Endothelial cell of umbilical vein (primary cell): Measurements from ENCODE around the gene SBF1. TPM values are rescaled to one million over a fixed set of nuclear protein-coding genes. Genes with fewer than 3 reads are reported as not detected.

ENCODE experiments used
- BruUV-seq: library from RNA; stranded (reverse); fragments of 400-500 nt; replicated peaks from 2 replicates; lab custom pipeline; 2021; lab: Mats Ljungman, UMichigan
- CTCF ChIA-PET: fragments of 300-600, 350-600 bp; sonication (Branson Sonifier 250); formaldehyde crosslinking; loops from one replicate; lab custom pipeline; 2021; ENCODE audit warnings: antibody characterized with exemption, inconsistent platforms; lab: Charles Lee
- POLR2A ChIA-PET: fragments of 300-600, 350-600 bp; sonication (Branson Sonifier 250); formaldehyde crosslinking; loops from one replicate; lab custom pipeline; 2021; ENCODE audit warnings: antibody characterized with exemption, inconsistent platforms; lab: Charles Lee
- DNase-seq: peaks from one replicate; pipeline ENCODE4 v3.0.0-alpha.2; 2011; ENCODE audit warnings: low read depth, low spot score
- FAIRE-seq: peaks from 2 replicates; lab custom pipeline; 2011; peaks lifted over from hg19 to GRCh38; lab: Jason Lieb, UNC
- H2AFZ ChIP-seq: 2 replicates; pipeline ENCODE4 v1.6.0; 2012; ENCODE audit warnings: low read depth, low read length, control low read depth, inconsistent platforms
- H3K27ac ChIP-seq: 2 replicates; pipeline ENCODE4 v1.5.1; 2011; ENCODE audit warnings: low read depth, mild to moderate bottlenecking, control low read depth, low read length, moderate library complexity; ENCODE audit not compliant: insufficient read depth
- H3K27me3 ChIP-seq, 2 experiments: 2 replicates each; pipeline versions ENCODE4 v1.6.0 to v1.6.1; 2011; ENCODE audit warnings: low read length in 2 of 2, mixed read lengths in 1 of 2; ENCODE audit not compliant: control insufficient read depth in 2 of 2, insufficient read depth in 2 of 2
- H3K36me3 ChIP-seq, 2 experiments: 2 replicates in 1 of 2; 3 replicates in 1 of 2; pipeline ENCODE4 v1.5.1; 2011; ENCODE audit warnings: low read length in 2 of 2, mild to moderate bottlenecking in 1 of 2, moderate library complexity in 1 of 2; ENCODE audit not compliant: control insufficient read depth in 2 of 2, insufficient read depth in 2 of 2; ENCODE audit errors: extremely low read depth in 1 of 2
- H3K4me1 ChIP-seq: 3 replicates; pipeline ENCODE4 v1.5.1; 2011; ENCODE audit warnings: mild to moderate bottlenecking, low read length; ENCODE audit not compliant: control insufficient read depth, insufficient read depth; ENCODE audit errors: extremely low read depth
- H3K4me2 ChIP-seq: 2 replicates; pipeline ENCODE4 v1.6.1; 2011; ENCODE audit warnings: low read length, control low read depth, mixed read lengths; ENCODE audit not compliant: insufficient read depth
- H3K4me3 ChIP-seq, 3 experiments: fragments of 200-600 bp in 1 of 3; sonication (generic), shearing (Covaris generic) in 1 of 3; replicated peaks in 1 of 3; 2 replicates each; pipeline ENCODE4 v1.5.1; 2011 to 2016; ENCODE audit warnings: control low read depth in 3 of 3, low read length in 3 of 3, mild to moderate bottlenecking in 2 of 3, inconsistent platforms in 1 of 3, low read depth in 1 of 3, moderate library complexity in 1 of 3; ENCODE audit not compliant: insufficient read depth in 1 of 3
- H3K79me2 ChIP-seq: 2 replicates; pipeline ENCODE4 v1.6.0; 2012; ENCODE audit warnings: low read length, inconsistent platforms; ENCODE audit not compliant: control insufficient read depth, insufficient read depth
- H3K9ac ChIP-seq: replicated peaks from 2 replicates; pipeline ENCODE3; 2011; ENCODE audit warnings: low read length, control low read depth; ENCODE audit not compliant: insufficient read depth; ENCODE audit errors: extremely low read depth
- H3K9me1 ChIP-seq: replicated peaks from 3 replicates; pipeline ENCODE4 v1.6.0; 2011; ENCODE audit warnings: mild to moderate bottlenecking, low read length; ENCODE audit not compliant: control insufficient read depth, insufficient read depth; ENCODE audit errors: extremely low read depth
- H3K9me3 ChIP-seq: replicated peaks from 2 replicates; pipeline ENCODE4 v1.5.1; 2012; ENCODE audit warnings: low read length, inconsistent platforms; ENCODE audit not compliant: control insufficient read depth, insufficient read depth
- H4K20me1 ChIP-seq: replicated peaks from 2 replicates; pipeline ENCODE3; 2011; ENCODE audit warnings: mild to moderate bottlenecking, low read length; ENCODE audit not compliant: control insufficient read depth, insufficient read depth; ENCODE audit errors: extremely low read depth
- EZH2 ChIP-seq: IDR thresholded peaks from 2 replicates; pipeline ENCODE4 v1.6.1; 2012; ENCODE audit warnings: borderline replicate concordance, low read depth, mild to moderate bottlenecking, moderate library complexity, low read length, inconsistent platforms; ENCODE audit not compliant: severe bottlenecking
- FOS ChIP-seq: IDR thresholded peaks from 2 replicates; pipeline ENCODE4 v1.6.1; 2011; ENCODE audit warnings: mild to moderate bottlenecking, low read length, moderate library complexity, borderline replicate concordance; ENCODE audit not compliant: insufficient read depth
- JUN ChIP-seq: IDR thresholded peaks from 2 replicates; pipeline ENCODE4 v1.6.1; 2011; ENCODE audit warnings: borderline replicate concordance, low read depth; ENCODE audit not compliant: insufficient read length, insufficient read depth
- MYC ChIP-seq: IDR thresholded peaks from one replicate; pipeline ENCODE4 v1.6.1; 2011; ENCODE audit warnings: mild to moderate bottlenecking, low read depth, low read length
- POLR2A ChIP-seq: IDR thresholded peaks from 2 replicates; pipeline ENCODE4 v1.6.1; 2012; ENCODE audit warnings: low read depth, mild to moderate bottlenecking, control low read depth, low read length
- POLR2AphosphoS5 ChIP-seq: IDR thresholded peaks from 2 replicates; pipeline ENCODE4 v1.6.1; 2012; ENCODE audit warnings: low read depth, mild to moderate bottlenecking, control low read depth, low read length, moderate library complexity; ENCODE audit not compliant: insufficient read depth
- dilution Hi-C: fragments of 300-500 bp; cut with MboI; formaldehyde crosslinking; loops from one replicate; pipeline ENCODE4 v1.15.0; 2019; ENCODE audit warnings: low sequenced_read_pairs; ENCODE audit not compliant: extremely low pct_ligation_motif_present
- intact Hi-C: fragments of 100-400 bp; cut with micrococcal nuclease; formaldehyde crosslinking; loops from one replicate; pipeline ENCODE4 v1.10.0; 2022
- polyA plus RNA-seq, 4 experiments: library from polyadenylated mRNA; depleted of rRNA in 3 of 4; stranded (reverse) in 3 of 4; unstranded in 1 of 4; fragments of >200 nt; gene quantifications; 2 replicates each; pipeline versions ENCODE4 v1.2.1 to v1.2.3, GENCODE V29; 2011 to 2012; ENCODE audit warnings: missing spikeins in 1 of 4
- total RNA-seq: library from RNA; stranded (reverse); gene quantifications from 2 replicates; pipeline ENCODE4 v1.2.3, GENCODE V29; 2021
- TF ChIP-seq, protein P1 (sequence below): IDR thresholded peaks from 2 replicates; pipeline ENCODE4 v1.6.1; 2011; ENCODE audit not compliant: insufficient read depth, insufficient read length
- TF ChIP-seq, protein P2 (sequence below), 2 donors: IDR thresholded peaks; 1 replicate in 1 of 2; 2 replicates in 1 of 2; pipeline ENCODE4 v1.5.1; 2011; ENCODE audit warnings: low read length in 2 of 2, mild to moderate bottlenecking in 2 of 2, moderate library complexity in 2 of 2, control low read depth in 1 of 2, inconsistent platforms in 1 of 2, low read depth in 1 of 2; ENCODE audit not compliant: insufficient read depth in 1 of 2; ENCODE audit errors: extremely low read depth in 1 of 2

The SBF1 gene
- total and polyA plus RNA-seq, 2 donors (not counting 3 experiments of a cell fraction or from before 2014, with no cell fraction given): 36.3 to 68.6 TPM

DNA sequence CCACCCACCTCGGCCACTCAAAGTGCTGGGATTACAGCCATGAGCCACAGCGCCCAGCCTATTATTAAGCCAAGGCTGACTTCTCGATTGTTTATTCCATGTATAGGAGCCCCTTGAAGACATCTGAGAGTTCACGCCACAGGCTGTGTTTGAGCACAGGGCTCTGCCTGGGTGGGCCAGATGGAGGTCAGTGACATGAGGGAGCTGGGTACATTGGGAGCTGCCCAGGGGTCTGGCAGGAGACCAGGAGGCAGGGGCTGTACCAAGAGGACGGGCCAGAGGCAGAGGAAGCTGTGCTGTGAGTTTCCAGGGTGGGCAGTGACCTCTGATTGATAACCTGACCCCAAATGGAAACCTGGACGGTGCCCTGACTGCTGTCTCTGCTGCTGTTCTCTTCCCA lies 27.3 kb upstream of the SBF1 start:
- Histone ChIP-seq H3K4me3 (no peak overlapping the region), H3K9me1 (no peaks in the 10 kb centered on the region), H3K79me2 (peaks cover 11% of the 10 kb centered on the region), H4K20me1 (no peaks in the 10 kb centered on the region), H3K9ac (no peak overlapping the region), H3K4me1 (peaks cover 6% of the 10 kb centered on the region), H3K4me2 (no peak overlapping the region), H3K27ac (no peak overlapping the region), H2AFZ (no peak overlapping the region), H3K36me3 (peaks cover 6 to 22% of the 10 kb centered on the region in 2 experiments), H3K9me3 (no peaks in the 10 kb centered on the region), H3K27me3 (no peaks in the 10 kb centered on the region)
- TF ChIP-seq JUN (no peak), MYC (no peak), EZH2 (no peak), POLR2AphosphoS5 (no peak), POLR2A (no peak), FOS (no peak)
- TF ChIP-seq, protein P1, sequence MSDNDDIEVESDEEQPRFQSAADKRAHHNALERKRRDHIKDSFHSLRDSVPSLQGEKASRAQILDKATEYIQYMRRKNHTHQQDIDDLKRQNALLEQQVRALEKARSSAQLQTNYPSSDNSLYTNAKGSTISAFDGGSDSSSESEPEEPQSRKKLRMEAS: no peak
- TF ChIP-seq, protein P2, sequence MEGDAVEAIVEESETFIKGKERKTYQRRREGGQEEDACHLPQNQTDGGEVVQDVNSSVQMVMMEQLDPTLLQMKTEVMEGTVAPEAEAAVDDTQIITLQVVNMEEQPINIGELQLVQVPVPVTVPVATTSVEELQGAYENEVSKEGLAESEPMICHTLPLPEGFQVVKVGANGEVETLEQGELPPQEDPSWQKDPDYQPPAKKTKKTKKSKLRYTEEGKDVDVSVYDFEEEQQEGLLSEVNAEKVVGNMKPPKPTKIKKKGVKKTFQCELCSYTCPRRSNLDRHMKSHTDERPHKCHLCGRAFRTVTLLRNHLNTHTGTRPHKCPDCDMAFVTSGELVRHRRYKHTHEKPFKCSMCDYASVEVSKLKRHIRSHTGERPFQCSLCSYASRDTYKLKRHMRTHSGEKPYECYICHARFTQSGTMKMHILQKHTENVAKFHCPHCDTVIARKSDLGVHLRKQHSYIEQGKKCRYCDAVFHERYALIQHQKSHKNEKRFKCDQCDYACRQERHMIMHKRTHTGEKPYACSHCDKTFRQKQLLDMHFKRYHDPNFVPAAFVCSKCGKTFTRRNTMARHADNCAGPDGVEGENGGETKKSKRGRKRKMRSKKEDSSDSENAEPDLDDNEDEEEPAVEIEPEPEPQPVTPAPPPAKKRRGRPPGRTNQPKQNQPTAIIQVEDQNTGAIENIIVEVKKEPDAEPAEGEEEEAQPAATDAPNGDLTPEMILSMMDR (IDR thresholded peaks at IDR 0.05; ENCODE audit: extremely low read depth in 1 of 2, insufficient read depth in 1 of 2, low read depth in 1 of 2, low read length in 2 of 2): no peak
- CTCF ChIA-PET: no interaction called here
- no peak for FAIRE-seq
- DNase-seq: no peak
- dilution Hi-C loops (no loop called here), intact Hi-C loops (no loop called here)
- no TSS peak for BruUV-seq
- POLR2A ChIA-PET: no interaction called here
